Stimulated activated CD8-positive, alpha-beta memory T cell treated with anti-CD3 and anti-CD28 coated beads, Interleukin-4, amount 100 ng/mL, for 4 hours (primary cell): ENCODE data around the gene EPN2.

Experiments used
- DNase-seq, 2 donors: peaks; one replicate each; pipeline ENCODE4 v3.0.0-alpha.2; 2020; ENCODE audit warnings: low read depth in 2 of 2, low spot score in 1 of 2

EPN2 gene

DNA sequence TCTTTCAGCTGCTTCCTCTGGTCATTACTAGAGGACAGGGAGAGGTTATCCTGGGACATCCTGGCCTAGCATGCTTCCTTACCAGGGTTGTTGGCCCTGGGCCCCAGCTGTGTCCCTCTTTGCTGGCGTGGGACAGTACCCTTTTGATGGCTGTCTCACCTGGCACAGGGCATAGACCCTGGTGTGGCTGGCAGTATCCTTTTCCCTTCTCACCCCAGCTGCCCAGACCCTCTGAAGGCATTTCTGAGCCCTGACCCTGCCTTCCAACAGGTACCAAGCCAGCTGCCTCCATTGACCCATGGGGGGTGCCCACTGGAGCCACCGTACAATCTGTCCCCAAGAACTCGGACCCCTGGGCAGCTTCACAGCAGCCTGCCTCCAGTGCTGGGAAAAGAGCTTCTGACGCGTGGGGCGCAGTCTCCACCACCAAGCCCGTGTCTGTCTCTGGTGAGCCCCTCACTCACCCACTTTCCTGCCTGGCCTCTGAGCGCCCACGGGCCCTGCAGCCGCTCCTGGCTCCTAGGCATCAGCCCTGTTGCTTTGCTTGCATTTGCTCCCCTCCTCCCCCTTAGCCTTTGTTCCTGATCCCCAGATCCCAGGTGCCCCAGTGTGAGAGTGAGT, 91.4 kb downstream of the EPN2 start:
- DNase-seq: no peak

DNA sequence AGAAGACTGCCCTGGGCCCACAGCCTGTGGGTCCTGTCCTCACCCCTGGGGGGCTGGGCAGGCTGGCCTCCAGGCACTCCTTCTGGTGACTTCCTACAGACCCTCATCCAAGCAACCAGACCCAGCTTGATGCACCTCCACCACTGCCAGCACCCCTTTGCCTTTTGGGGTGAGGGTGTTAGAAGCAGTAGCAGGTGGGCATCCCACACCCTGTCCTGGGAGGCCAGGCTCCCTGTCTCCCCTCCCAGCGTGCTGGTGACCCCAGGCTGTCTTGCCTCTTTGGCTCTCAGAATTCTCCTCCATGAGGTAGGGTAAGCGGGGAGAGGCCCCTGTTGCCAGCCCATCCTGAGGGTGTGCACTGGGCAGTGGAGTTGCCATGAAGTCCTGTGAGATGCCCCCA, 92.0 kb downstream of the EPN2 start:
- DNase-seq: no peak

DNA sequence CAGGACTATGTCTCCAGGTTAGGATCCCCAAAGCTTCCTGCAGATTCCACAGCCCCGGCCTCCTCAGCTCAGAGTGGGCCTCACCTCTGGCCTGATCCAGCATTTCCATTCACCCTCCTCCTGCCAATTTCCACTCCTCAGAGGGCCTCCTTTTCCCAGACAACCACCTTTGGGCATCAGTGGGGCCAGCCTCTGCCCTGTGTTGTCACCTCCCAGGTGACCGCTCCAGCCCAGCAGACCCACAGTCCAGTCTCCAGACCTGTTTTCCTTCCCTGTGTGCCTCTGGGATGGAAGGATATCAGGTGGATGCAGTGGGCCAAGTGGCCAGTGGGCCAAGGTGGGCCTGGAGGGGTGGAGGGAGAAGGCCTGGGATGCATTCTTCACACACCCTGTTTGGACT, 92.7 kb downstream of the EPN2 start:
- no peak for DNase-seq

DNA sequence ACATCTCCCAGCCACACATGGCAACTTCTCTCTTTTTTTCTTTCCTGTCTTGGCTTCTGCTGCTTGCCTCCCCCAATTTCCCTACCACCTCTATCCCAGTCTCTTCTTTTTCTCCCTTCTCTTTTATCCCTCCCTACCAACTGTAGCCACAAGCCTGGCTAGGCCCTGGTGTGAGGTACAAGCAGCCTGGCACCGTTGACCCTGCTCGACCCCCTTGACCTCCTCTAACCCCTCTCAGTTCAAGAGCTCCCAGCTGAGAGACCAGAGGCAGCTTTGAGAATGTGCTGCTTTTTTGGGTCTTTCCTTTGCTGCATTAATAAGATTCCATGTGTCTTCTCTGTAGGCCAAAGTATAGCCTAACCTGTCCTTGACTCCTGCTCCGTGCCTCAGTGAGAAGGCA, 93.1 kb downstream of the EPN2 start:
- no peak for DNase-seq

DNA sequence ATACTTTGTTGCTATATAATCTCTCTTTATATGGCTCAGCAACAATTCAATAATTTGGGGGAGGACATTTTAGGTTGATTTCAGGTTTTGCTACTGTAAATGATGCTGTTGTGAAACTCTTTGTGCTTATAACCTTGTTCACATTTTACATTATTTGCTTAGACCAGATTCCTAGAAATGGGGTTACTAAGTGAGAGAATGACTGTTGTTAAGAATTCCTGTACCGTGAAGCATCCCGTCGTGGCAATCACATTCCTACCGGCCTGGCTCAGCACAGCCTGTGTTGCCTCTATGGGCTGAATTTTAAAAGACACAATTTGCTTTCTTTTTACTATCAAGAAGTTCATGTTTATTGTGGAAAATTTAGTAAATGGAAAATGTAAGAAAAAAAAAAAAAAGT, 94.0 kb downstream of the EPN2 start:
- DNase-seq: no peak

DNA sequence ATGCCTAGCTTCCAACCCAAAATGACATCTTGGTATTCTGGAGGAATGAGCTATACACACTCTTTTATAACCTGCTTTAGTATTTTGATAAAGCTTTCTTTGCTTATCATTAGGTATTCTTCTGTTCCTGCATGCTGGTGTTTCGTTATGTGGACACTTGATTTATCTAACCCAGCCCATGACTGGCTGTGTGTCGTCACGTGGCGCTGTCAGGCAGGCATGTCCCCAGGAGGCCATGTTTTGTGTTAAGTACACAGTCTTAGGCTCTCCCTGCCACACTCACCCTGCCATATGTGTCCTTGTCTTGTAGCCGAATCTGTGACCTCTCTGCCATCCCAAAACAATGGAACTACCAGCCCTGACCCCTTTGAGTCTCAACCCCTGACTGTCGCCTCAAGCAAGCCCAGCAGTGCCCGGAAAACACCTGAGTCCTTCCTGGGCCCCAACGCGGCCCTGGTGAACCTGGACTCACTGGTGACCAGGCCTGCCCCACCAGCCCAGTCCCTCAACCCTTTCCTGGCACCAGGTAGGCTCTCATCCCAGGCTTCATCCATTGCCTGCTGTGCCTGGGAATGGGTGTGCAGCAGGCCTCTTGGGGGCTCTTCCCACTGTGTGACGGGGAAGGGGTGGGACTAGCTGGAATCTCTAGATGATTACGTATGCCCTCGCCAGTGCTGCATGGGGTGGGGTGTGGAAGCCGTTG, 94.5 kb downstream of the EPN2 start:
- no peak for DNase-seq

DNA sequence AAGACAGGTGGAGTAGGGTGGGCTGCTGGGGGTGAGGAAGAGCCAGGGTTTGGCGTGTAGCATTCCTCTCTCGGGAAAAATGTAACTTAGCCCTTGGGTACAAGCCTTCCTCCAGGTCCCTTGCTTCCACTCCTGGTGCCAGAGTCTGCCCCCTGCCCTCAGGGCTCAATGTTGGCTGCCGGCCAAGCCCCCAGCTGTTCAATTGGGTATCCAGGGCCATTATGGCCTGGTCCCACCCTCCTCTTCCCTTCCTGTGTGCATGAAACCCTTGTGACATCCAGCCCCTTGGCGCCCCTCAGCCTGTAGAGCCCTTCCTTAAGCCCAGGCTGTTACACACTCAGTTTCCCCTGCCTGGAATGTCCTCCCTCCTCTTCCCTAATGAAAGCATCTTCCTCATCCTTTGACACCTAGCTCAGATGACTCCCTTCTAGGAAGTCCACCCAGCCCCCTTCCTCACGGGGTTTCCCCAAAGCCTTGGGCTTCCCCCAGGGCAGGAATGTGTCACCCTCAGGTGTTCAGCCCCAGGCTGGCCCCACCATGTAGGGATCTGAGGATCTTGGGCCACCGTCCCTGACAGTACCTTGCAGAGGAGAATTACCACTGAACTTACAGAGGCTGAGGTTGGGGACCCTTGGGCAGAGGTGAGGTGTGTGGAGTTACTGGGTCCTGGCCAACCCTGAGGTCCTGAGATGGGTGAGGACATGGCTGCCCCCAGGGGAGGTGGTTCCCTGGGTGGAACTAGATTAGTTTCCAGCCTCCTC, 95.4 kb downstream of the EPN2 start:
- no peak for DNase-seq

DNA sequence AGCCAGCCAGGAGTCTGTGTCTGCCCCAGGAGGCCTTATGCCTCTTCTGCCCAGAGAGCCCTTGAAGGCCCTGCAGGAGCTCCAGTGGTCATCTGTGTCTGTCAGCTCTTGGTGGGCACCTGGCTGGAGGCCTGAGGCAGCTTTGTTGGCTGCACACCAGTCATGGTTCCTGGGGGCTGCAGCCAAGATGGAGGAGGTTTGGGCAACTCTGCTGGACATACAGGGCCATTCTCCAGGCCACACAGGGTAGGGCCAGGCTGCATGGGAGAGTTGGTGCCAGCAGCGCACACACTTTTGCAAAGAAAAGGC, 95.9 kb downstream of the EPN2 start:
- DNase-seq: no peak

DNA sequence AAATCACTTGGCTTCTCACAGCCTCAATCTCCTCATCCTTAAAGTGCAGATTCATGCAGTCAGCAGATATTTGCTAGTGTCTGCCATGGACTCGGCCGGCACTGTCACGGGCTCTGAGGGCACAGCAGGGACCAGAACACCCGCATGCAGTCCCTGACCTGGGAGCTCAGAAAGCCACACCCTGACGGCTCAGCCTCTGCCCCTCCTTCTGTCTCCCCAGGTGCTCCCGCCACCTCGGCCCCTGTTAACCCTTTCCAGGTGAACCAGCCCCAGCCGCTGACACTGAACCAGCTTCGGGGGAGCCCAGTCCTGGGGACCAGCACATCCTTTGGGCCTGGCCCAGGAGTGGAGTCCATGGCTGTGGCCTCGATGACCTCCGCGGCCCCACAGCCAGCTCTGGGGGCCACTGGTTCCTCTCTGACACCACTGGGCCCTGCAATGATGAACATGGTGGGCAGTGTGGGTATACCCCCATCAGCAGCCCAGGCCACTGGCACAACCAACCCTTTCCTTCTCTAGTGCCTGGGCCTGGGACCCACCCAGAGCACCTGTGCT, 96.6 kb downstream of the EPN2 start:
- no peak for DNase-seq

DNA sequence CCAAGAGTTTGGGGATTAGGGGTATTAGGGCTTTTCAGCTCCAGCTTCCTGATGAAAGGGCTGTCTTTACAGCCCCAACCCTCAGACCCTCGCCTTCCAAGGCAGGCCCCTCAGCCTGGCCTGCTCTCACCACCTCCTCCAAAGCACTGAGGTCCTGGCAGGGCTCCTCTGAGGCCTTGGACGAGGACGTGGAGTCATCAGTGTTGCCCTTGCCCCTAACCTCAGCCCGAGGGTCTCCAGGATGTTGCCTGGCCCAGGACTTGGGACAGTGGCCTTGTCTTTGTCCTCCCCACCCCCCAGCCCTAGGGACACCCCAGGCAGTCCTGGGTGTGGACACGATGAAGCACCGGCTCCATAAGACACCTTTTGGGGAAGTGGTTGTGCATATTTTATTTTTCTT, 97.2 kb downstream of the EPN2 start:
- DNase-seq: no peak

DNA sequence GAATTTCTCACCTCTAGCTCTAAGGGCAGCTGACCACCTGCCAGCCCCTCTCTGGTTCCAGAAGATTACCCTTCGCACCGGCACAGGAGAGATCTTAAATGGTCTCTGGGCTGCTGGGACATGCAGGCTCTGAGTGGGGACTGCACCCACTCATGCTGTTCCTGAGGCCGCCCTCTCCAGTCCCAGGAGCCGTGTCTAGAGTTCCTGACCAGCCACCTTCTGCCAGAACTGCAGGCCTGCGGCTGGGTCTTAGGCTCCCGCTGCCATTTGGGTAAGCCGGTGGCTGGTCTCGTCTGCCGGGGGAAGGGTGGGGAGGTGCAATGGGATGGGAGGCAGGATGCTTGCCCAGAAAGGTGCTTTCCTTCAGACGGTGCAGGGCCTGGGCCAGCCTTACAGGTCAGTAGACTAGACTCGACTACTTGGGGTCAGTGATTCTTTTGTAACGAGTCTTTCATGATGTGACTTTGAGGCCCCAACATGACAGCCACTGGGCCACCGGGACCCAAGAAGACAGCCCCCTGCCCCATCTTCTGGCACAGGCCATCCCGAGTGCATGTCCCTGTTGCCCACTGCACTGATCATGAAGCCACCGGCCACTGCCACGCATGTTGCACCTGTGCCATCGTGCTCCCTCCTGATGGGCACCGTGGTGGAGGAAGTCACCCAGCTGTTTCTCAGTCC, 98.9 kb downstream of the EPN2 start:
- DNase-seq: no peak

DNA sequence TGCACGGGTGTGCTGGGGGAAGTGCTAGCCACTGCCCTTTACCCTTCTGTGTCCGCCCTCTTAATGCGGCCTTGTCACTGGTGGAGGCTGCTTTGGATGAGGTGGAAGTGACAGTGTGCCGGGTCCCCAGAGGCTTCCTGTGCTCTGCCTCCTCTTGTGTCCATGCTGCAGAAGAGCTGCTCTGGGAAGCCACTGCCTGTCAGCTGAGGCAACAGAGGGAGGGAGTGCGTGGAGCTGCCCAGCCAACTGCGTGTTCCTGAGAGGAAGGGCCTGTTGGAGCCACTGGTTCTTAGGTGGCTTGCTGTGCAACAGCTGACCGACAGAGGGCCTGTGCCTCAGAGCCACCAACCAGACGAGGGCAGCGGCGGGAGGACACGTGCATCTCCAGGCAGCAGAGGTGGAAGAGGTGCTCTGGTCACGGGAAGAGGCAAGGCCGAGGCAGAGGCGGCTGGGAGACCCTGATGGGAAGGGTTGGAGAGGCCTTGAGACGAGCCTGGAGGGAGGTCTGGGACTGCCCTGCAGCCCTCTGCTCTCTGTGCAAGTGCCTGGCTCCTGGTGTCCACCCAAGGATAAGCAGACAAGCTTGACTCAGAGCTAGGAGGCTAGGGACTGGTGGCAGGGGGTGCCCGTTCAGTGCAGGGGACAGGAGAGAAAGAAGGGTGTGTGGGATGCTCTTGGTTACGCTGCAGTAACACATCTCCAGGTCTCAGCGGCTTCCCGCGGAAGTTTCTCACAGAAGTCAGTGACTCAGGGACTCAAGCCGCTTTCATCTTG, 100.0 kb downstream of the EPN2 start:
- DNase-seq: no peak

DNA sequence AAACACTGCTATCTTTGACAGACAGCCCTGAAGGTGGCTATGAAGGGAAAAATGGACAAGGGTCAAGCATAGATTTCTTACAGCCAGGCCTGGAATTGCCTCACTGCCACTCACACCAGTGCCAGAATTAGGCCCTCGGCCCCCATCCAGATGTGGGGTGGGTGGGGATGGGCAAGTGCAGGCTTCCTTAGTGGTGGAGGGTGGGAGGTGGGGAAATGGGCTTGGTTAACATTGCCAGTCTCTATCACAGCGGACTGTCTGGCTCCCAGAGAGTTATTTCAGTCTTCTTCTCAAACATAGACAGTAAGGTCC, 100.5 kb downstream of the EPN2 start:
- DNase-seq: no peak

DNA sequence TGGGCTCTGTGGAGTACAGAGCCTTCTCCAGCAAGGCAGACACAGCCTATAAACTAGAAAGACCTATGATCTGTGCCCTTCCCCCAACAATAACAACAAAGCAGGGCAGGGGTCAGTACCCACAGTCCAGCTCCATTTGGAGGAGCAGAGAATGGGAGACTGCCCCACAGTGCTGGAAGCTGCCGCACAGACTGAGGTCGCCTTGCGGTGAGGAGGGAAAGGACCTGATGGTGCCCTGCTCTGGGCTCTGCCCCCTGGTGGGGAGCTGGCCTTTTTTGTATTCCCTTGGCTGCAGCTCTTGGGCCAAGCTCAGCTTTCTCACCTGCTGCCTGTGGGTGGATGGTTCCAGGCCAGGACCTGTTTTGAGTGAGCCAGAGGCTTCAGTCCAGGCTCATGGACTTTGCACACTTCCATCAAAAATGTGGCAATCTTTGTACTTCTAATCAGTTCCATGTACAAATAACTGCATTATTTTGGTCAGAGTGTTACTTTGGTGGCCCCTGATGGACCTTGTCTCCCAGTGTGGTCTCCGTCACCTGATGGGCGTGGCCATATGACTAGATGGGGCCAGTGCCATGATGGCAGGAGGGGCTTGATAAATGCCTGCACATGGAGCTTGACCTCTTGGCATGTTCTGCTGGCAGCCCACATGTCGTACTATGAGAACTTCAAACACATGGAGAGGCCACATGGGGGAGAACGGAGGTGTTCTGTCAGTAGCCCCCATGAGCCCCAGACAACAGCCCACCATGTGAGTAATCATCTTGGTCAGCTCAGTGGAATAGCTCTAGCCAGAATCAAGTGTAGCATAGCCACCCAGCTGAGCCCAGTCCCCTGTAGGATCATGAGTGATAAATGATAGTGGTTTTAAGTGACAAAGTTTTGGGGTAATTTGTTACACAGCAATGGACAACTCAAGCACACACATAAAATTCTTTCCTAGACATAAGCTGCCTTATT, 101.1 kb downstream of the EPN2 start:
- peak; percentile 20 to 26 for DNase-seq

DNA sequence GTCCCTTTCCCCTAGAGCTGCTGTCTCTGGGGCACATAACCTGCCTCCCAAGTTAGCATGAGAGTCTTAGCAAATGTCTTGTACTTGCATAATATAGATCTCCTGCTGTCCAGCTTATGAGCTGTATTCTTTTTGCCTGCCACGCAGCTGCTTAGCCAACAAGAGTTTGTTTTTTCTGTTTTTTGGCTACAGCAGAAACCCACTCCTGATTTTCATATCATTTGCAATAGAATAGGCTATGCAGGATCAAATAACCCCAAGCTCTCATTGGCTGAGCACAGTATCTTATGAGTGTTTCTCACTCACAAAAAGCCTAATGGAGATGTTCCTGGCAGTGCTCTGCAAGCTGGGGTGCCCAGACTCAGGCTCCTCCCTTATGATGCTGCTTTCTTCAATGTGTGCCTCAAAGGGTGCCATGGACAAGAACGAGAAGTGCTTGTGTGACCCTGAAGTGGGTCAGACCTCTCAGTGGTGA, 102.2 kb downstream of the EPN2 start:
- no peak for DNase-seq

DNA sequence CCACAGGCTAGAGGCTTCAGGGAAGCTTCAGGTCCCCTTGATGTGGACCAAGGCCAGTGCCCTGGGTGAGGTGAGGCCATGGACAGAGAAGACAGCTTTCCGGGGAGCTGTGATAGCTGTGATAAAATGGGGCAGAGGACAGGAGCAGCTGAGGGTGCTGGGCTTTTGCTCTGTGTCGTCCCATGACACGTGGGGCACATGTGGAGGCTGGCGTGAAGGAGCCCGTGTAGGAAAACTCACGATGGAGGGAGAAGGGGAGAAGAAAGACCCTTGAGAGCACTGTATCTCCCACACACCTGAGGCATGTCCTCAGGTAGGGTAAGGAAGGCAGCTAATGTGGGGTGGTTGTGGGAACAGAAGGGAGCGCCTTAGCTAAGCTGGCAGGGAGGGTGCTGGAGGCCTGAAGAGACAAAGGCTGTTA, 104.1 kb downstream of the EPN2 start:
- no peak for DNase-seq

DNA sequence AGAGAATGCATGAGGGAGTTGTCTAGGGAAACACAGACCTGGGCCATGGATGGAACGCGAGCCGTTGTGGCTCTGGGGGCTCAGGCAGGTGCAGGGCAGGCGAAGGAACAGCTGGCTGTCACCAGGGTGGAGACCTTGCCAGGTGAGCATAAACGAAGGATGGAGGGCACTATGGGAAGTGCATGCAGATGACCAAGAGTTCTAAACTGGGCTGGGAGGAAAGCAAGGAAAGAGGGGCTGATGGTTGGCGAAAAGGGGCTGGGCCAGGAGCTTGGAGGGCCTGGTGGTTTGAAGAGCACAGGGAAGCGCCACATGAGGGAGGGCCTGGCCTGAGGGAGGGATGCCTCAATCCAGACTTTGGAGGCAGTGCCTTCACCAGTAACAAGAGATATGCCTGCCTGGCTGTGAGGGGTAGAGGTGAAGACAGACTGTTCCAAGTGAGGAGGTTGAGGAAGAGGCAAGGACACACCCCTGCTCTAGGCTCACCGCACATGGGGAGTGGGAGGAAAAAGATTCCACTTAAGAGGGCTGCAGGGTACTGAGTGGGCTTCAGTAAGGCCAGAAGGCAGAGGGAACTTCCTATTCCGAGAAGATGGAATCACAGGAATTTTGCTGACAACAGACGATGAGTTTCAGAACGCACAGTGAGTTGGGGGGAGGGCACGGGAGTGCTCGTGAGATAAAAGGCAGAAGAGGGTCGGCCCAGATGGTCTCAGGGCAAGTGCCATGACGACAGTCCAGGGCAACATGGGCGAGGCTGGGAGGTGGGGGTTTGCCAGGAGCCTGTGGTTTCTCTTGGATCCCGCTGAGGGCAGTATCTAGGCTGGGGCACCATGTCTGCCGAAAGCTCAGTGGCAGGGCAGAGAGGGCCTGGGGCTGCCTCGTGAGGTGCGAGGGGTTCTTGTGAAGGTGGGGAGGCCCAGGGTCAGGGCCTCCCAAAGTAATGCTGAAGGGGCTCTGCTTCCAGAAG, 104.8 kb downstream of the EPN2 start:
- no peak for DNase-seq

DNA sequence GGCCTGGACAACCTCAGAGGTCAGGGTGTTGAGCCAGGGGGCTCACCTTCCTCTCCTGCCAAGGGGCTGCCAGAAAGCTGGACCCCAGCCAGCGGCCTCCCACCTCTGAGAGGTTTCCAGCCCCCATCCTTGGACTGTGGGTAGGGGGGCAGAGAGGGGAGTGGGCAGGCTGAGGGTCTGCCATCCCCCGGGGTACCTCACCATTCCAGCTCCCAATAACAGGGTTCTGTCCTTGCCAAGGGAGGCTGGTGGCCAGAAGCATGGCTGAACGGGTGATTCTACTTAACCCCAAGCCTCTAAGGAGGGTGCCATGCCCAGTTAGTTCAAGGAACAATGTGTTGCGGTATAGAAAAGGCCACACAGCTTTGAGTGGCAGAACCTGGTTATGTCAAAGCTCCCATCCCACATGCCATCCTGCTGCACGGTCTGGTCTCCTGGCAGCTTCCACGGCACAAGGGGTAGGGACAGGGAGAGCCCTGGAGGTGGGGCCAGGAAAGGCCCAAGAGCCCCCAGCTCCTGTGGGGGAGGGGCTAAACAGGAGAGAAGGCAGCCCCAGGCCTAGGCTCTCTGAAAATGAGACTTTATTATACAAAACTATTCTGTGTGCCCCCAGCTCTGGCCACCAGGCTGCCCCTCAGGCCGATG, 105.6 kb downstream of the EPN2 start:
- no peak for DNase-seq
